HepG2 (cell line): Measurements from ENCODE around the gene TWNK. TPM values are rescaled to one million over a fixed set of nuclear protein-coding genes. Genes with fewer than 3 reads are reported as not detected.
A peak's percentile ranks its signal among the peaks of the same experiment; 100 is the strongest.

ENCODE experiments used
- CAMTA2 ChIP-seq: sonication (generic); formaldehyde crosslinking; IDR thresholded peaks from 2 replicates; pipeline ENCODE4 v1.4.0; 2020; ENCODE audit warnings: mild to moderate bottlenecking, missing genetic modification reagents, borderline replicate concordance
- CSRNP2 ChIP-seq: sonication (generic); formaldehyde crosslinking; conservative IDR thresholded peaks from 2 replicates; pipeline ENCODE4 v1.8.0; 2022; ENCODE audit warnings: low read depth, missing genetic modification reagents
- DMAP1 ChIP-seq: IDR thresholded peaks from 2 replicates; pipeline ENCODE4 v1.6.1; 2016
- DR1 ChIP-seq: sonication (generic); formaldehyde crosslinking; IDR thresholded peaks from 2 replicates; pipeline ENCODE4 v1.8.0; 2021; ENCODE audit warnings: mild to moderate bottlenecking, missing genetic modification reagents, inconsistent platforms
- SOX6 ChIP-seq, 2 experiments: fragments of 450-650 bp in 1 of 2; sonication (generic) in 1 of 2; formaldehyde crosslinking in 1 of 2; IDR thresholded peaks; 2 replicates each; pipeline versions ENCODE4 v1.4.0 to v1.6.1; 2017 to 2020; ENCODE audit warnings: antibody characterized with exemption in 1 of 2, mild to moderate bottlenecking in 1 of 2, missing genetic modification reagents in 1 of 2
- ZBTB7B ChIP-seq: sonication (generic); formaldehyde crosslinking; IDR thresholded peaks from 2 replicates; pipeline ENCODE4 v1.4.0; 2020; ENCODE audit warnings: missing genetic modification reagents
- ZFP91 ChIP-seq: sonication (generic); formaldehyde crosslinking; IDR thresholded peaks from 2 replicates; pipeline ENCODE4 v1.9.0; 2022; ENCODE audit warnings: missing genetic modification reagents, mild to moderate bottlenecking, borderline replicate concordance
- ZMYM2 ChIP-seq: sonication (generic); formaldehyde crosslinking; IDR thresholded peaks from 2 replicates; pipeline ENCODE4 v1.8.0; 2022; ENCODE audit warnings: mild to moderate bottlenecking, missing genetic modification reagents
- ZNF318 ChIP-seq: sonication (generic); formaldehyde crosslinking; IDR thresholded peaks from 2 replicates; pipeline ENCODE4 v1.4.0; 2020; ENCODE audit warnings: mild to moderate bottlenecking, missing genetic modification reagents
- ZNF431 ChIP-seq: sonication (generic); formaldehyde crosslinking; IDR thresholded peaks from 2 replicates; pipeline ENCODE4 v1.9.0; 2022; ENCODE audit warnings: missing genetic modification reagents, low read depth, mild to moderate bottlenecking, borderline replicate concordance
- ZNF766 ChIP-seq: sonication (generic); formaldehyde crosslinking; IDR thresholded peaks from 2 replicates; pipeline ENCODE4 v1.5.0; 2020; ENCODE audit warnings: missing genetic modification reagents, borderline replicate concordance
- polyA plus RNA-seq, 8 experiments: library from polyadenylated mRNA; depleted of rRNA in 3 of 8; stranded (reverse) in 7 of 8; unstranded in 1 of 8; fragments of >200 nt; fragmentation: Illumina TruSeq in 4 of 8; extraction: Trizol in 4 of 8; gene quantifications; 2 replicates each; pipeline versions ENCODE4 v1.2.1 to v1.2.3, GENCODE V29; 2011 to 2016; ENCODE audit warnings: low read depth in 4 of 8, missing spikeins in 1 of 8, mixed read lengths in 1 of 8; ENCODE audit not compliant: insufficient read depth in 1 of 8
- total RNA-seq, 5 experiments: library from RNA; depleted of rRNA; stranded (reverse); fragments of >200 nt; fragmentation: Illumina TruSeq; extraction: Trizol; gene quantifications; 2 replicates each; pipeline ENCODE4 v1.2.3, GENCODE V29; 2016; ENCODE audit warnings: low read depth in 1 of 5
- TF ChIP-seq, protein P1 (sequence below): sonication (generic); formaldehyde crosslinking; conservative IDR thresholded peaks from 2 replicates; pipeline ENCODE4 v1.5.0; 2020; ENCODE audit warnings: missing genetic modification reagents

Gene TWNK
- total and polyA plus RNA-seq, 2 of the 13 experiments (the other 11 are each of a cell fraction or from before 2014, with no cell fraction given) = 10.7 to 16.5 TPM

- TF ChIP-seq ZNF318 (CRISPR knock-in tag) (no peak), ZNF431 (CRISPR knock-in tag) (no peak), ZNF766 (CRISPR knock-in tag) (no peak), ZFP91 (CRISPR knock-in tag) (peak; percentile 63), CSRNP2 (CRISPR knock-in tag) (no peak), SOX6 (IDR thresholded peaks at IDR 0.05) (no peak), SOX6 (CRISPR knock-in tag; IDR thresholded peaks at IDR 0.05) (peak; percentile 79), DR1 (CRISPR knock-in tag) (no peak), ZMYM2 (no peak), ZBTB7B (CRISPR knock-in tag) (0 out of 2 replicates have a peak, but pooled peaks have one; percentile 41), CAMTA2 (peak; percentile 72; the same call in 1 of the 2 replicates), DMAP1 (CRISPR knock-in tag) (peak; percentile 74)
- TF ChIP-seq, protein P1, sequence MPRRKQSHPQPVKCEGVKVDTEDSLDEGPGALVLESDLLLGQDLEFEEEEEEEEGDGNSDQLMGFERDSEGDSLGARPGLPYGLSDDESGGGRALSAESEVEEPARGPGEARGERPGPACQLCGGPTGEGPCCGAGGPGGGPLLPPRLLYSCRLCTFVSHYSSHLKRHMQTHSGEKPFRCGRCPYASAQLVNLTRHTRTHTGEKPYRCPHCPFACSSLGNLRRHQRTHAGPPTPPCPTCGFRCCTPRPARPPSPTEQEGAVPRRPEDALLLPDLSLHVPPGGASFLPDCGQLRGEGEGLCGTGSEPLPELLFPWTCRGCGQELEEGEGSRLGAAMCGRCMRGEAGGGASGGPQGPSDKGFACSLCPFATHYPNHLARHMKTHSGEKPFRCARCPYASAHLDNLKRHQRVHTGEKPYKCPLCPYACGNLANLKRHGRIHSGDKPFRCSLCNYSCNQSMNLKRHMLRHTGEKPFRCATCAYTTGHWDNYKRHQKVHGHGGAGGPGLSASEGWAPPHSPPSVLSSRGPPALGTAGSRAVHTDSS = no peak
Measured at GRCh38 chr10:100998991-100999741, 11.8 kb downstream of the TWNK start (continued).
